GM12891 (cell line): ENCODE data around the gene SLC25A5.

Experiments used
- POLR2A ChIP-seq: IDR thresholded peaks from 2 replicates; pipeline ENCODE4 v1.6.1; 2011; ENCODE audit warnings: low read depth, low read length, control low read depth
- POLR2AphosphoS5 ChIP-seq: IDR thresholded peaks from 2 replicates; pipeline ENCODE4 v1.6.1; 2011; ENCODE audit warnings: low read depth, low read length, control low read depth
- POU2F2 ChIP-seq: IDR thresholded peaks from 2 replicates; pipeline ENCODE4 v1.6.1; 2011; ENCODE audit warnings: low read depth, mild to moderate bottlenecking, control low read depth, low read length, moderate library complexity

DNA sequence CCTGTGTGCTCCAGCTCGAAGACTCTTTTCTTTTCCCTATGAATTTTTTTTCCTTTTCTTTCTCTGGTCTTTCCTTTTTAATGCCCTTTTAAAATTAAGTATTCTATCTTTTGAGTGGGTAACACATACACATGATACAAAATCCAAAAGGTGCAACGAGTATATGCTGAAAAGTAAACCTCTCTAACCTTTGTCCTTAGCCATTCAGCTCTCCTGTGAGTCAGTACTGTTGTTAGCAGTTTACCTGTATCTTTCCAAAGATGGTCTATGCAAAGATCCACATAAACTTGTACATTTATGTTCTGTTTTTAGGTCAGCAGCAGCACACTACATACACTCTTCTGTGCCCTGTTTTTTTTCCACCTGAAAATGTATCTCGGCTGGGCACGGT is 40.5 kb upstream of the SLC25A5 start:
- TF ChIP-seq POU2F2 = no peak
- no peak for TF ChIP-seq POLR2AphosphoS5
- TF ChIP-seq POLR2A = no peak
